ENCODE data around the gene HOXC9. TPM values are rescaled to one million over a fixed set of nuclear protein-coding genes. Genes with fewer than 3 reads are reported as not detected.

The HOXC9 gene
- total RNA-seq, 1 donor from 2014 or later, result 0.27 TPM

GRCh38 chr12:53973236-53974042 lies 26.5 kb upstream of the HOXC9 start:
- H3K27me3 Mint-ChIP-seq, result peaks cover 96% of the 10 kb centered on the region
- H3K4me3 Mint-ChIP-seq, result peak overlapping the region; percentile 67
- peaks cover 3% of the 10 kb centered on the region for H3K4me1 Mint-ChIP-seq (ENCODE audit: unreplicated experiment)
- TF ChIP-seq CTCF (conservative IDR thresholded peaks at IDR 0.05), result no peak
- no peaks in the 10 kb centered on the region for H3K9me3 Mint-ChIP-seq
- no peak overlapping the region for H3K27ac Mint-ChIP-seq
- H3K36me3 Mint-ChIP-seq, result no peaks in the 10 kb centered on the region
- no peak for DNase-seq (ENCODE audit: extremely low spot score, unreplicated experiment)

- no peaks in the 10 kb centered on the region for H3K9me3 Mint-ChIP-seq
- no peak within 1 kb of the TSS for H3K27ac Mint-ChIP-seq
- H3K27me3 Mint-ChIP-seq, result peaks cover 96% of the 10 kb centered on the region
- no peak for DNase-seq (ENCODE audit: extremely low spot score, unreplicated experiment)
- H3K4me3 Mint-ChIP-seq, result peak within 1 kb of the TSS; percentile 80
- peaks cover 3% of the 10 kb centered on the region for H3K4me1 Mint-ChIP-seq (ENCODE audit: unreplicated experiment)
- TF ChIP-seq CTCF (conservative IDR thresholded peaks at IDR 0.05), result no peak
- no peaks in the 10 kb centered on the region for H3K36me3 Mint-ChIP-seq
These were observed 25.6 kb upstream of the HOXC9 start, which contains the start of gene HOTAIR for GRCh38 chr12:53974084-53975063. TSS of gene HOTAIR (minus strand) at chr12:53974954.

GRCh38 chr12:53975064-53975471 lies 24.9 kb upstream of the HOXC9 start:
- peaks cover 96% of the 10 kb centered on the region for H3K27me3 Mint-ChIP-seq
- H3K4me3 Mint-ChIP-seq, result peak overlapping the region; percentile 80
- no peak for DNase-seq (ENCODE audit: extremely low spot score, unreplicated experiment)
- H3K36me3 Mint-ChIP-seq, result no peaks in the 10 kb centered on the region
- TF ChIP-seq CTCF (conservative IDR thresholded peaks at IDR 0.05), result no peak
- peaks cover 3% of the 10 kb centered on the region for H3K4me1 Mint-ChIP-seq (ENCODE audit: unreplicated experiment)
- H3K27ac Mint-ChIP-seq, result no peak overlapping the region
- no peaks in the 10 kb centered on the region for H3K9me3 Mint-ChIP-seq

GRCh38 chr12:53975479-53976152 lies 24.3 kb upstream of the HOXC9 start:
- no peak for DNase-seq (ENCODE audit: extremely low spot score, unreplicated experiment)
- Mint-ChIP-seq H3K4me1 (ENCODE audit: unreplicated experiment) (peaks cover 3% of the 10 kb centered on the region), H3K36me3 (no peaks in the 10 kb centered on the region), H3K9me3 (no peaks in the 10 kb centered on the region), H3K4me3 (peak overlapping the region; percentile 80), H3K27ac (no peak overlapping the region), H3K27me3 (peaks cover 96% of the 10 kb centered on the region)
- TF ChIP-seq CTCF (conservative IDR thresholded peaks at IDR 0.05), result no peak

GRCh38 chr12:53976172-53976822 lies 23.7 kb upstream of the HOXC9 start:
- Mint-ChIP-seq H3K4me1 (ENCODE audit: unreplicated experiment) (peaks cover 3% of the 10 kb centered on the region), H3K27ac (no peak overlapping the region), H3K36me3 (no peaks in the 10 kb centered on the region), H3K27me3 (peaks cover 96% of the 10 kb centered on the region), H3K9me3 (no peaks in the 10 kb centered on the region), H3K4me3 (peak overlapping the region; percentile 51)
- no peak for DNase-seq (ENCODE audit: extremely low spot score, unreplicated experiment)
- TF ChIP-seq CTCF (conservative IDR thresholded peaks at IDR 0.05), result no peak

Measured in type B pancreatic cell (in vitro differentiated cells).